CD4-positive, alpha-beta T cell treated with Interleukin-6 at 100 ng/mL for 8 hours (primary cell): ENCODE measurements around the gene SMIM13.
"Not testable (repeated sequence)": the region's sequence is repeated elsewhere in the genome, so short reads cannot be mapped to it uniquely, and the experiment has no call there.

Source experiments
- DNase-seq: peaks from one replicate; pipeline ENCODE4 v3.0.0-alpha.2; 2020; ENCODE audit warnings: mixed read lengths, low spot score

SMIM13 gene

GRCh38 chr6:11083956-11084355, 9.7 kb upstream of the SMIM13 start:
- DNase-seq, result no peak

DNA sequence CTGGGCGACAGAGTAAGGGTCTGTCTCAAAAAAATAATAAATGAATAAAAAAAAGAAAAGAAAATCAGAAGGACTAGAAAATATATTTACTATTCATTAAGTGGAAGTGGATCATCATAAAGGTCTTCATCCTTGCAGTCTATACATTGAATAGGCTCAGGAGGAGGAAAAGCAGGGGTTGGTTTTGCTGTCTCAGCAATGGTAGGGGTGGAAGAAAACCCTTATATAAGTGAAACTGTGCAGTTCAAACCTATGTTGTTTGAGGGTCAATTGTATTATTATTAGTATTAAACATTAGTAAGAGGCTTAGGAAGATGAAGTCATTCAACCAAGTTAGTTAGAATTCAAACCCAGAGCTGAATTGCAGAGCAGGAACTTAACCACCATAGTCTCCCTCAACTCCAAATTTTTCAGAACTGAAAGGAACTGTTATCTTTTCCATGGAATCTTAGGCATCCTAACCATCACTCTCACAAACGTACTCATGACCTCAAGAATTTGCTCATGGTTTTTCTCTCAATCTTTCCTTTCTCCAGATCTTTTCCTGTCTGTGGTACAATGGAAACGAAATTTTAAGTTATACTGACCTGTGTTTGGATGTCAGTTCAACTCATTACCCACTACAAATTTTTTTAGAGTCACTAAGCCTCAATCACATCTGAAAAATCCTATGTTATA, 7.7 kb upstream of the SMIM13 start:
- DNase-seq, result no peak

GRCh38 chr6:11087141-11087812, 6.4 kb upstream of the SMIM13 start:
- not testable (repeated sequence) for DNase-seq

GRCh38 chr6:11089695-11090094, 3.9 kb upstream of the SMIM13 start:
- no peak for DNase-seq

GRCh38 chr6:11091141-11091540, 2.5 kb upstream of the SMIM13 start:
- DNase-seq, result not testable (repeated sequence)

- peak; percentile 23 for DNase-seq
Measured at GRCh38 chr6:11092668-11093375, 812 bp upstream of the SMIM13 start.

- DNase-seq, result no peak
Measured at GRCh38 chr6:11093376-11093625, 333 bp upstream of the SMIM13 start.

DNA sequence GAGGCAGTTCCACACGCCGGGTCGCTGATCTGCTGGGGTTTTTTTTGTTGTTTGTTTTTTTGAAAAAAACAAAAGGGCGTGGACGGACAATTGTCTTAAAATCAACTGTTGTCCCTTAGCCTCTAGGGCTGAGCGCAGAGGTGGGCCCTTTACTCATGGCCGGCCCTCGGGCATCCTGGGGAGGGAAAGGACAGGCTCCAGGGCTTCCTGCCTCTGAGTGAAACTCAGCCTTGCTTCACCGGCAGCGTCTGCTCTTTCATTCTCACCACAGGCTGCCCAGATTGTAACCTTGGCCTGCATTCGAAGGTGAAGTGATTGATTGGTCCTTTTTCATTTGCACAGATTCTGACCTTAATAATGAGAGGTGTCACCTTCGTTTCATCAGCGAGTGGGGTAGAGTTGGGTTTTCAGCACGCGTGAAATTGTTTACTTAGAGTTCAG, 797 bp downstream of the SMIM13 start:
- peak; percentile 36 for DNase-seq

GRCh38 chr6:11094941-11095340, 1.3 kb downstream of the SMIM13 start:
- DNase-seq, result no peak

DNA sequence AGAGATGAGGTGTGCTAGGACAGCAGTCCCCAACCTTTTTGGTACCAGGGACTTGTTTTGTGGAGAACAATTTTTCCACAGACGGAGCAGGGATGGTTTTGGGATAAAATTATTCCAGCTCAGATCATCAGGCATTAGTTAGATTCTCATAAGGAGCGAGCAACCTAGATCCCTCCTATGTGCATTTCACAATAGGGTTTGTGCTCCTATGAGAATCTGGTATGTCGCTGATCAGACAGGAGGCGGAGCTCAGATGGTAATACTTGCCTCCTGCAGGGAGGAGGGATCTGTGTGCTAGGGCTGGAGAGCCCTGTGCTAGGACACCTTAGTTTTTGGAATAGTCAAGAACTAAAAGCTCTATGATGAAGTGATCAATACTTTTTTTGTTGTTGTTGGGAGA, 2.5 kb downstream of the SMIM13 start:
- no peak for DNase-seq

DNA sequence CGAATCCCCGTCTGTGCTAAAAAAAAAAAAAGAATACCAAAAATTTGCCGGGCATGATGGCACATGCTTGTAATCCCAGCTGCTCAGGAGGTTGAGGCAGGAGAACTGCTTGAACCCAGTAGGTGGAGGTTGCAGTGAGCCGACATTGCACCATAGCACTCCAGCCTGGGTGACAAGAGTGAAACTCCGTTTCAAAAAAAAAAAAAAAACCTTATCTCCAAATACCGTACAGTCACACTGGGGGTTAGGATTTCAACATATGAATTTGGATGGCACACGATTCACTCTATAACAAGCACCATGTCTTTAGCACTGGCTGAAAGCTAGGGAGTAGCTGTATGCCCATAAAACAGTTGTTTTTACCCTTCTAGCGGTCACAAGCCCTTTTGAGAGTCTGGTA, 3.8 kb downstream of the SMIM13 start:
- no peak for DNase-seq

DNA sequence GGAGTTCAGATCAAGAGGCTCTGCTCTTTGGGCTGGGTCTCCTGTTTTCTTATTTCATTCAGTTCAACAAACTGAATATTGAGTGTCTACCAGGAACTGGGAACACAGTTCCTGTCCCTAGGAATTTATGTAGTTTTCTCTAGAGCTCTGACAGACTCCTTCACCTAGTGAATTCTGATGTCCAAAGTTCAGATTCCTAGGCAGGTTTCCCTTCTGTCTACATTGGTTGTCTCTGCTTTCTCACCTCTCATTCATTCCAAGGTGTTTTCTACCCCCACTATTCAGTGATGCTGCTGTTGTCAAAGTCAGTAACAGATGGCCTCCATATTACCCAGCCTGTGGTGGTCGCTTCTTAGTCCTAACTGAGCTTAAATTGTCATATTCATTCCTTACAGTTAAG, 4.4 kb downstream of the SMIM13 start:
- no peak for DNase-seq

GRCh38 chr6:11101417-11101816, 7.8 kb downstream of the SMIM13 start:
- no peak for DNase-seq

- no peak for DNase-seq
Measured at GRCh38 chr6:11103065-11103464, 9.4 kb downstream of the SMIM13 start.

DNA sequence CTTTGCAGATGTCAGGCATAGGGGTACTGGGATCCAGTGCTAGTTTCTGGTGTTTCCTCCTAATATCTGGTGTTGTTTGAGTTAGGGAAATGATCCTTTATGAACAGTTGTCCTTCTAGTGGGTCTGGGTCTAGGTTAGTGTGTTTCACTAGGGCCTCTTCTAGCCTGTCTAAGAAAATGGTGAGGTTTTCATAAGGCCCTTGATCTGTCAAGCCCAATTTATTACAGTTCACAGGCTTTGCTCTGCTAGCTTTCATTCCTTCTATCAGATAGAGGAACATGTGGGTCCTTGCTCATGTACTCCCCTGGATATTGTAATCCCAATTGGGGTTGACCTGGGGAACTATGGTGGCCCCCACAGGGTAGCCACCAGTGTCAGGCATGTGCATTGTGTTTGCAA, 15.1 kb downstream of the SMIM13 start:
- no peak for DNase-seq

- no peak for DNase-seq
Measured at GRCh38 chr6:11110921-11111768, 17.5 kb downstream of the SMIM13 start, which contains the start of gene ERVFRD-1. TSS of gene ERVFRD-1 (minus strand) at chr6:11111725. CDS start at chr6:11105310, 6,415 bp downstream.

DNA sequence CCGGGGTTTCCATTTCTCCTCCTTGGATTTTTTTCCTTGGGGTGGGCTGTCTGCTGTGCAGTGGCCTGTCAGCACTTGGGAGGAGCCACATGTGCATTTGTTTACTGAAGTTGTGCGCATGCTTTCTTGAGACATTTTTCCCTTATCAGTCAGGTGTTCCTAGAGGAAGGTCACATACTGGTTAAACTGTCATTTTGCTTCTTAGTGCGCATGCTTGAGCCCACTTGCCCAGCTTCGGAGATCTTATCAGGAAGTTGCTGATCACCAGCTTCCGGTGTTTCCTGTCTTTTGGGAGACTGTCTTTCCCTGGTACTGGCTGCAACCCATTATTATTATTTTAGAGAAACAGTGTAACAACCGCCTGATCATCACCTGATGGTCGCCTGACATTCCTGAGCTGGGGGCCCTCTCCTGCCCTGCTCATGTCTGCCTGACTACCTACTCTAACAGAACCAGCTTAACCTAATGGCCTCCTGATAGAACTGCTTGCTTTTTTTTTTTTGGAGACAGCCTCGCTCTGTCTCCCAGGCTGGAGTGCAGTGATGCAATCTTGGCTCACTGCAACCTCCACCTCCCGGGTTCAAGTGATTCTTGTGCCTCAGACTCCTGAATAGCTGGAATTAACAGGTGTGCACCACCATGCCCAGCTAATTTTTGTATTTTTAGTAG, 18.3 kb downstream of the SMIM13 start:
- no peak for DNase-seq

DNA sequence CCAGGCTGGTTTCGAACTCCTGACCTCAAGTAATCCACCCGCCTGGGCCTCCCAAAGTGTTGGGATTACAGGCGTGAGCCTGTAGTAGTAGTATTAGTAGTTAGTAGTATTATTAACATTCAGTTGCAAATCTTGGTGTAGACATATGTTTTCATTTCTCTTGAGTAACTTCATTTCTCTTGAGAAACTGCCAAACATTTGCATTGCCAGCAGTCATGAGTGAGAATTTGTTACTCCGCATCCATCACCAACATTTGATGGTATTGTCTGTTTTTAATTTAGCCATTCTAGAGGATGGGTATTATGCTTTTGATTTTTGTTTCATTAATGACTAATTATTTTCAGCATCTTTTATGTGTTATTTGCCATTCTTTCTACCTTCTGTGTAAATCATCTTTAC, 19.4 kb downstream of the SMIM13 start:
- no peak for DNase-seq

DNA sequence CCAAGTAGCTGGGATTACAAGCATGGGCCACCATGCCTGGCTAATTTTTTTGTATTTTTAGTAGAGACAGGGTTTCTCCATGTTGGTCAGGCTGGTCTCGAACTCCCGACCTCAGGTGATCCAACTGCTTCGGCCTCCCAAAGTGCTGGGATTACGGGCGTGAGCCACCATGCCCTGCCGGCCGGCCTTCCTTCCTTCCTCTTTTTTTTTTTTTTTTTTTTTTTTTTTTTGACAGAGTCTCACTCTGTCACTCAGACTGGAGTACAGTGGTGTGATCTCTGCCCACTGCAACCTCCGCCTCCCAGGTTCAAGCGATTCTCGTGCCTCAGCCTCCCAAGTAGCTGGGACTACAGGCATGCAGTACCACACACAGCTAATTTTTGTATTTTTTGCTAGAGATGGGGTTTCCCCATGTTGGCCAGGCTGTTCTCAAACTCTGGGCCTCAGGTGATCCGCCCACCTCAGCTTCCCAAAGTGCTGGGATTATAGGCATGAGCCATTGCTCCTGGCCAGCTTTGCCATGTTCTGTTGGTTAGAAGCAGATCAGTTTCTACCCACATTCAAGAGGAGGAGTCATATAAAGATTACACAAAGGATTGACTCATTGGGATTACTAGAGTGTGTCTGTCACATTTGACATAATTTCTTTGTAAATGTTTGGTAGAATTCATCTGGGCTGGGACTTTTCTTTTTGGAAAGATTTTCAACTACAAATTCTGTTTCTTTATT, 22.3 kb downstream of the SMIM13 start:
- not testable (repeated sequence) for DNase-seq

DNA sequence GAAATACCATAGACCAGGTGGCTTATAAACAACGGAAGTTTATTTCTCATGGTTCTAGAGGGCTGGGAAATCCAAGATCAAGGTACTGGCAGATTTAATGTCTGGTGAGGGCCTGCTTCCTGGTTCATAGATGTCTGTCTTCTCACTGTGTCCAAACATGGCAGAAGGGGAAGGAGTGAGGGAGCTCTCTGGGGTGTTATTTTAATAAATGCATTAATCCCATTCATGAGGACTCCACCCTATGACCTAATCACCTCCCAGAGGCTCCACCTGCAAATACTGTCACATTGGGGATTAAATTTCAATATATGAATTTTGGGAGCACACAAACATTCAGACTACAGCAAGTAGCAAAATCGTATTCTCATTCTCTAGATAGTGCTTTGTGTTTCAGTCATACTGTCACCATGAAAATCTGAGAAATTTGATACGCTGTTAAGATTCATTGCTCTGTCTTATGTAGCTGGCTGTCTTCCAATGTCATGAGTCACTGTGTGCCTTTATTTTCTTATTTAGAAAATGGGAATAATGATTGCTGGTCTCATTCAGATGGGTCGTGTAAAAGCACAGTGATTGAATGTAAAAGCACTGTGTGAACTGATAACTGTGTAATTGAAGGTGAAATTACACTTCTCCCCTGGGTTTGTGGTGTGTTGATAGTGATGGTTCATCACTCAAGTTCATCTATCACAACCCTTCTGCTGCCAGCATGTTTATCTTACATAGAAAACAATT, 26.8 kb downstream of the SMIM13 start:
- no peak for DNase-seq
